Forelimb muscle (tissue), 1 donor: Measurements from ENCODE around the gene ABCA13. TPM values are rescaled to one million over a fixed set of nuclear protein-coding genes. Genes with fewer than 3 reads are reported as not detected.
A peak's percentile ranks its signal among the peaks of the same experiment; 100 is the strongest.

Experiments used
- DNase-seq: peaks from one replicate; pipeline ENCODE4 v3.0.0-alpha.2; 2013; ENCODE audit warnings: low read depth
- polyA plus RNA-seq: library from polyadenylated mRNA; unstranded; fragments of 120-200 nt; gene quantifications from one replicate; pipeline ENCODE4 v1.2.1, GENCODE V29; 2013; ENCODE audit not compliant: insufficient read length

Gene ABCA13
- polyA plus RNA-seq, 1 donor: 0.06 TPM

GRCh38 chr7:48636391-48637015 is 465.2 kb downstream of the ABCA13 start:
- no peak for DNase-seq

- no peak for DNase-seq
Observed at GRCh38 chr7:48637382-48637781, 466.1 kb downstream of the ABCA13 start.

GRCh38 chr7:48638041-48638440 is 466.8 kb downstream of the ABCA13 start:
- DNase-seq: no peak

- DNase-seq: no peak
Observed at GRCh38 chr7:48643431-48644013, 472.3 kb downstream of the ABCA13 start.

- DNase-seq: no peak
Observed at GRCh38 chr7:48658138-48658537, 486.9 kb downstream of the ABCA13 start.

GRCh38 chr7:48660306-48660870 is 489.1 kb downstream of the ABCA13 start:
- DNase-seq: peak; percentile 60

- DNase-seq: no peak
Observed at GRCh38 chr7:48664241-48664640, 493.0 kb downstream of the ABCA13 start.

- no peak for DNase-seq
Observed at GRCh38 chr7:48665353-48666135, 494.3 kb downstream of the ABCA13 start.

GRCh38 chr7:48667407-48667806 is 496.1 kb downstream of the ABCA13 start:
- no peak for DNase-seq

GRCh38 chr7:48671656-48672055 is 500.4 kb downstream of the ABCA13 start:
- no peak for DNase-seq

- no peak for DNase-seq
Observed at GRCh38 chr7:48681006-48681405, 509.7 kb downstream of the ABCA13 start.

- no peak for DNase-seq
Observed at GRCh38 chr7:48691788-48692187, 520.5 kb downstream of the ABCA13 start.

Other genes with a start within 250 kb of the ABCA13 start
- 1.2 TPM for gene PKD1L1, start 223.0 kb upstream of the ABCA13 start, polyA plus RNA-seq
- 18.7 TPM for gene HUS1, start 191.8 kb upstream of the ABCA13 start, polyA plus RNA-seq
- not detected for gene SUN3, start 142.4 kb upstream of the ABCA13 start, polyA plus RNA-seq
- 0.06 TPM for gene C7orf57, start 135.9 kb upstream of the ABCA13 start, polyA plus RNA-seq
- gene UPP1, start 82.2 kb upstream of the ABCA13 start, polyA plus RNA-seq: 2.4 TPM